Measurements from ENCODE around the gene OMP.
"Not testable (repeated sequence)": the region's sequence is repeated elsewhere in the genome, so short reads cannot be mapped to it uniquely, and the experiment has no call there.

The OMP gene, protein sequence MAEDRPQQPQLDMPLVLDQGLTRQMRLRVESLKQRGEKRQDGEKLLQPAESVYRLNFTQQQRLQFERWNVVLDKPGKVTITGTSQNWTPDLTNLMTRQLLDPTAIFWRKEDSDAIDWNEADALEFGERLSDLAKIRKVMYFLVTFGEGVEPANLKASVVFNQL
- 0 to 0.14 reads per million in 2 donors for total RNA-seq

DNA sequence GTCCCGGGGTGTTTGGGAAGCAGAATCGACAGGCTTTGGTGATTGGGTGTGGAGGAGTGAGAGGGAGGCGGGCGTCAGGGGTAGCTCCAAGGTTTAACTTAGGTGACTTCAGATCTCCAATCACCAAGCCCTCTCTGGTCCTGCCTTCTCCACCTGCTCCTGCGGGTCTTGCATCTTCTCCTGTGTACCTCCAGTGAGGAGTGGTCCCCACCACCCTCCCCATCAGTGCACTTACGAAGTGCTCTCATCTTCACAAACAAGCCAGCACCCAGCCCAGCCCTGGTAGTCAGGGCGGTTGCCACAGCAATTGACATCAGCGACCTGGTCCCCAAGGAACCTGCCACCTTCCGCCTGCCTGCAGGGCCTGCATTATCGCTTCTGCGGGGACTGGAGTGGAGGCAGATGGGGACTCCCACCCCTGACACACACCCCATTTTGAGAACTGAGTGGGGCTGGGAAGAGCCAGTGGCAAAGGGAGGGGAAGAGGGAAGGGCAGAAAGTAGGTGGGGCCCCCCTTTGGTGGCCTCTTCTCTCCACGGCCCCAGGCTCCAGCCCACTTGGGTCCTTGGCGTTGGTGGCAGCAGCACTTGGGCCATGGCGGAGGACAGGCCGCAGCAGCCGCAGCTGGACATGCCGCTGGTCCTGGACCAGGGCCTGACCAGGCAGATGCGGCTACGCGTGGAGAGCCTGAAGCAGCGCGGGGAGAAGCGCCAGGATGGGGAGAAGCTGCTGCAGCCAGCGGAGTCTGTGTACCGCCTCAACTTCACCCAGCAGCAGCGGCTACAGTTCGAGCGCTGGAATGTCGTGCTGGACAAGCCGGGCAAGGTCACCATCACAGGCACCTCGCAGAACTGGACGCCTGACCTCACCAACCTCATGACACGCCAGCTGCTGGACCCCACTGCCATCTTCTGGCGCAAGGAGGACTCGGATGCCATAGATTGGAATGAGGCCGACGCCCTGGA, at the start of gene OMP:
Gene OMP (plus strand): TSS at position 595 of the 965 bp plus-strand sequence. CDS start 0 bp downstream, at position 595.
- no peak for DNase-seq

DNA sequence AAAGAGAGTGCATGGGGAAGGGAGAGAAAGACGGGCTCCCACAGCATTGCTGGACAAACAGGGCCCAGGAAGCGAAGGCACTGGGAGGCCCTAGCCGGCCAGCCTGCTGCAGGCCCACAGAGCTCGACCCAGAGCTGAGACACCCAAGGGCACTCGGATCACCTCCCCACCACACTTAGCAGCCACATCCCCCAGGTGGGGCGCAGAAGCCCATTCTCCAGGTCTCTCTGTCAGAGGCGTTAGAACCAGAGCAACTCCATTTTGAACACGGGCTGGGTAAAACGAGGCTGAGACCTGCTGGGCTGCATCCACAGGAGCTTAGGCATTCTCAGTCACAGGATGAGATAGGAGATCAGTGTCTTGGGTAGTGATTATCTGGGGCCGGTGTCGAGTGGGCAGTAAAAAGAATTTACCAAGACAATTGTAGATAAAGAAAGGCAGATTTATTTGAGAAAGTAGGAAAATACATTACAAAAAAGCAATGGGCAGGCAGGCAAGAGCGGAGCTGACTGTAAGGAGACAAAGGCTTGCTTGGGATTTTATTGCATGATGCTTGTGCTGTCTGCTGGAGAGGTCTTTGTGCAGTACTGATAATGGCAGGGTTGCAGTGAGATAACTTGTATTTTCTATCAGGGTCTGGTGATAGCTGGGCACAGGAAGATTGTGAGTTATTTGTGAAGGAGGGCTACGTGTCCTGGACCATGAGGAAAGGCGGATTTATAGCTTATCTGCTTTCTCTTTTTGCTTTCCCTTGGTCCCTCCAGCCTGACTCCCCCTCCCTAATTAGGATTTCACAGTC, 49.2 kb upstream of the OMP start:
- no peak for DNase-seq

DNA sequence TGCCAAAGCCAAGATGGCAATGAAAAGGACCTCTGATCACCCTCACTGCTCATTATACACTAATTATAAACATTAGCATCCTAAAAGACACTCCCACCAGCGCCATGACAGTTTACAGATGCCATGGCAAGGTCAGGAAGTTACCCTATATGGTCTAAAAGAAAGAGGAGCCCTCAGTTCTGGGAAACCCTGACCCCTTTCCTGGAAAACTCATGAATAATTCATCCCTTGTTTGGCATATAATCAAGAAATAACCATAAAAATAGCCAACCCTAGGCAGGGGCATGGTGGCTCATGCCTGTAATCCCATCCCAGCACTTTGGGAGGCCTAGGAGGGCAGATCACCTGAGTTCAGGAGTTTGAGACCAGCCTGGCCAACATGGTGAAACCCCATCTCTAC, 48.6 kb upstream of the OMP start:
- no peak for DNase-seq

DNA sequence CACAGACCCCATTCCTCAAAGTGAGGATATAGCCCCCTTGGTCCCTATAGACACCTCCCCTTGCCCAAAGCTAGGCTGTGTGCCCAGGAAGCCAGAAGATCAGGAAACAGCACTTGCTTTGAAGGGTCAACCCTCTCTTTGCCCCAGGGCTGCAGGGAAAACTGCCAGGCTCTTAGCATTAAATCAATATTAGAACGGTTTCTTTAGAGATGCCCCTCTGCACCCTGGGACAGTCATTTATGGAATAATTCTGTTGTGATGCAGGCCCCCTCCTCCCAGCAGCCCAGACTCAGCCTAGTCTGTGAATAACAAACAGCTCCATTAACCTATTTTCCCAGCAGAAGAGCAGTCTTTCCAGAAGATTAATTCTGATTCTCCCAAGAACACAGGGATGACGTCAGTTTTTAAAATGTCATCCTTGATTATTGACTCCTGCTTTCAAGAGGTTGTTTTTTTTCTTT, 47.5 kb upstream of the OMP start:
- DNase-seq: no peak

DNA sequence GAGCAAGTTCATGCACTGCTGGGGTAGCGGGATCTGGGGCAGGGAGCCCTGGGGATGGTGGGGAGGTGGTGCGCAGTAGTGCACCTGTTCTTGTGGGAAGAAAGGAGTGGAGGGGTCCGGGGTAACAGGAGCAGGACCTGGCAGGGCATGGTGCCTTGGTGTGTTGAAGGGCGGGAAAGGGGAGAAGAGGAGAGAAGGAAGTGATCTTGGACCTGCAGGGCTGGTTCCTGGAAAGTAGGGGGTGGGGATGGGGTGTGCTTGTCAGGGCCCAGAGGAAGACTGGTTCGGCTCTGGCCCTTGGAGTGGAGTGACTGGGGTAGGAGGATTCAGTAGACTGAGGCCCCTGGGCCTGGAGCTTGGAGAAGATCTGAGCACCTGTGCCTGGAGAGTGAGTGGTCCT, 46.7 kb upstream of the OMP start:
- no peak for DNase-seq

DNA sequence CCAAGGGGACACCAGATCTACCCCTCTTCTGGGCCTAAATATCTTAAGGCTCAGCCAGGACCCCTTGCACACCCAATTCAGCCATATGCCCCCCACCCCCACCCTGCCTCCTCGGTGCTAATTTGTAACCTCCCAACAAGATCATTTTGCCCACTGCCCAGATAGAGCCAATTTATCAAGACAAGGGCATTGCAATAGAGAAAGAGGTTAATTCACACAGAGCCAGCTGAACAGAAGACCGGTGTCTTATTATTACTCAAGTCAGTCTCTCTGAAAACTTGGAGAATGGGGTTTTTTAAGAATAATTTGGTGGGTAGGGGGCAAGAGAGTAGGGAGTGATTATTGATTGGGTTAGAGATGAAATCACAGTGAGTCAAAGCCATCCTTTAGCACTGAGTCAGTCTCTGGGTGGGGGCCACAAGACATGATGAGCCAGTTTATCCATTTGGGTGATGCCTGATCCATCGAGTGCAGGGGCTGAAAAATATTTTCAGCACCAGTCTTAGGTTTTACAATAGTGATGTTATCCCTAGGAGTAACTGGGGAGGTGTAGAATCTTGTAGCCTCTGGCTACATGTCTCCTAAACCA, 45.7 kb upstream of the OMP start:
- no peak for DNase-seq

DNA sequence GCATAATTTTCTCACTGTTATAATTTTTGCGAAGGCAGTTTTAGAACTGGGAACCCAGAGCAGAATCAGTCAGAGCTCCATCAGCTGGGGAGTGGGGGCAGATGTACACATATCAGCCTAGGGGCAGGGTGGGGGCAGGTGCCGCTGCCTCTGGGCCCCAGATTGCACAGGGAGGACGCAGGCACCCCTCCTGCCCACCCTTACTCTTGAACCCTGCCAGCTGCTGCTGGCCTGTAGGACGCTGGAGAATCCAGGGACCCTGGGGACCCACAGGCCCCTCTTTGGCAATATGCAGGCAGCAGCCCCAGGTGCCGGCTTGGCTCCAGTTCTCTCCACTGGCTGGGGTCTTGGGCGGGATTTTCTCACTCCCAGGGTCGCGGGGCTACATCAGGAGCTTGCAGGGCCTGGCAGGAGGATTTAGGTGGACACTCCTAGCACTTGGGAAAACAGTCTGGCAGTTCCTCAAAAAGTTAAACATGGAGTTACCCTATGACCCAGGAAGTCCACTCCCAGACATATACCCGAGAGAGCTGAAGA, 44.6 kb upstream of the OMP start:
- no peak for DNase-seq

DNA sequence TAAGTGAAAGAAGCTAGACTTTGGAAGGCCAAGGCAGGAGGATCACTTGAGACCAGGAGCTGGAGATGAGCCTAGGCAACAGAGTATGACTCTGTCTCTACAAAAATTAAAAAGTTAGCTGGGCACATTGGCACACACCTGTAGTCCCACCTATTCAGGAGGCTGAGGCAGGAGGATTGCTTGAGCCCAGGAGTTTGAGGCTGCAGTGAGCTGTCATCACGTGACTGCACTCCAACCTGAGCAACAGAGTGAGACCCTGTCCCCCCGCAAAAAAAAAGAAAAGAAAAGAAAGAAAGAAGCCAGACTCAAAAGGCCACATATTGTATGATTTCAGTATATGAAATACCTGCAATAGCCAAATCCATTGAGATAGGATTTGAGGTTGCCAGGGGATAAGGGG, 43.7 kb upstream of the OMP start:
- DNase-seq: no peak

DNA sequence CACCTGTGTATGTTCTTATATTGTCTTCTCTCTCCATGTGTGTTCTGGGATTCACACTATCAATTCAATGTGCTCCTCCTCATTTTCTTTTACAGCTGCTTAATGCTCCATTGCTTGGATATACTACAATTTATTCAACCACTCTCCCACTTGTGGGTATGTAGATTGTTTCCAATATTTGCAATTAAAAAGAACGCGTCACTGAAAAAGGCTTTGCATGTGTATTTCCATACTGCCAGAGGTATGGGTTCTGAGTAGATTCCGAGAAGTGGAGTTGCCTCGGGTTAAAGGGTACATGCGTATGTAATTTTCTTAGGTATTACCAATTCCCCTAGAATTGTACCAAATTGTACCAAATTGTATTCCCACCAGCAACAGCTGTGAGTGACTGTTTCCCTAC, 42.8 kb upstream of the OMP start:
- no peak for DNase-seq

DNA sequence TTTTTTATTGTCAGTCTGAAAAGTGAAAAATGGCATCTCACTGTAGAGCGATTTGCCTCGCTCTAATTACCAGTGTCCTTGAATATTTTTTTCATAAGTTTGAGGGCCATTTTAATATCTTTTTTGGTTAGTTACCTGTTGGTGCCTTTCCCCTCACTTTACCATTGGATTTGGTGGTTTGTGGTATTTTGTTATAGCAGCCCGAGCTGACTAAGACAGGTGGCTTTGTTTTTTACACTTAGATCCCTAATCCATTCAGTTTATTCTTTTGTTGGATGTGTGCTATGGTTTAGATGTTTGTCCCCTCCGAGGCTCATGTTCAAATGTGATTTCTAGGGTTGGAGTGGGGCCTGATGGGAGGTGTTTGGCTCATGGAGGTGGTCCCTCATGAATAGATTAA, 42.4 kb upstream of the OMP start:
- DNase-seq: no peak

DNA sequence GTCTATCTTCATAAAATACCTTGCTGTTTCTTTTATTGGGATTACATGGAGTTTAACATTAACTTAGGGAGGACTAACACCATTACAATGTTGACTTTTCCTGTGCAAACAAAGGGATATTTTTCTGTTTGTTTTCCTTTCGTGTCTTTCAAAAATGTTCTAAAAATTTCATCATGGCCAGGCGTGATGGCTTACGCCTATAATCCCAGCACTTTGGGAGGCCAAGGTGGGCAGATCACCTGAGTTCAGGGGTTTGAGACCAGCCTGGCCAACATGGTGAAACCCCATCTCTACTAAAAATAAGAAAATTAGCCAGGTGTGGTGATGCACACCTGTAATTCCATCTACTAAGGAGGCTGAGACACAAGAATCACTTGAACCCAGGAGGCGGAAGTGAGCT, 41.4 kb upstream of the OMP start:
- DNase-seq: not testable (repeated sequence)

DNA sequence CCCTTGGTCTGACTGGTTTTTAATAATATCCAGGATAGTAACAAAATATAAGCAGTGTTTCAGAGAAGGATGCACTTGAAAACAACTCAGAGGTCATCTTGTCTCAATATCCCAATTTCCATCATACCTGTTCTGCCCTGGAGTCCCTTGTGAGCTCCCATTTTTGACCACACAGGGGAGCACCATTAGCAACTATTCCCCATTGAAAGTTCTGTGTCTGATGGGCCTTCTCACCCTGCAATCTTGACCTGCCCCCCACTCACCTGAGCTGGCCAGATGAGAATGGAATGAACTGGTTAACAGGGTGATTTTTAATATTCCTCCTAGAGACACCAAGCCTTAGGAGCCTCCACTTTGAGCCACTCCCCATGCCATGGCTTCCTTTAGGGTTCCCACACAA, 39.7 kb upstream of the OMP start:
- no peak for DNase-seq

DNA sequence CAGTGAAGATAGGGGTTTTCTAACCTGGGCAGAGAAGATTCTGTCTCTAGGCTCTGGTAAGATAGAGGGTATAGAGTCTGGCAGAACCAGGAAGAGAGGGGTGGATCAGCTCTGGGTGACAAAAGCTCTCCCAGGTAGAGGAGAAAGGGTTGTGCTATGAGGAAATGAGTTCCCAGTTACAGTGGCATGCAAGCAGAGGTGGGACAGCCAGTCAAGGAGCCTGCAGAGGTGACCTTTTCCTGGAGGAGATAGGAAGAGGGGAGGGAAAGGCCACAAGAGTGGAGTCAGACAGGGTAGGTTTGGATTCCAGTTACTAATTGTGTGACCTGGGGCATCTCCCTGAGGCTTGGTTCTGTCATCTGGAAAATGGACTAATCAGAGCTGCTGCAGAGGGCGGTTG, 39.2 kb upstream of the OMP start:
- no peak for DNase-seq

DNA sequence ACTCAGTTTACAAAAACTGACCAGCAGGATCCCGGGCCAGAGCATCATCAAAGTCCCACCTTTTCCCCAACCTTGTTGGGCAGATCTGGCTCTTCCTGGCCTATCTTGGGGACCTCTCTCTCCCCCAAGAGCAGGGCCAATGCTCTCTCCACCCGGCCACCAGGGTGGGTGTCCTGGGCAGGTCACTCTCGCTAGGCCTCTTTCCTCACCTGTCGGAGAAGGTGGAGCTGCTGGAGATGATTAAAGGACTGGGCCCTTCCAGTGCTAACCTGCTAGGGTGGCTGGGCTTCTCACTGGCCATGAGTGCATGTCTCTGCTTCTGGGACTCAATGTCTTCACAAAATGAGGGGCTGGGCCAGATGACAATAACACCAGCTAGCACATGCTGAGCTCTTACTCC, 38.8 kb upstream of the OMP start:
- no peak for DNase-seq

DNA sequence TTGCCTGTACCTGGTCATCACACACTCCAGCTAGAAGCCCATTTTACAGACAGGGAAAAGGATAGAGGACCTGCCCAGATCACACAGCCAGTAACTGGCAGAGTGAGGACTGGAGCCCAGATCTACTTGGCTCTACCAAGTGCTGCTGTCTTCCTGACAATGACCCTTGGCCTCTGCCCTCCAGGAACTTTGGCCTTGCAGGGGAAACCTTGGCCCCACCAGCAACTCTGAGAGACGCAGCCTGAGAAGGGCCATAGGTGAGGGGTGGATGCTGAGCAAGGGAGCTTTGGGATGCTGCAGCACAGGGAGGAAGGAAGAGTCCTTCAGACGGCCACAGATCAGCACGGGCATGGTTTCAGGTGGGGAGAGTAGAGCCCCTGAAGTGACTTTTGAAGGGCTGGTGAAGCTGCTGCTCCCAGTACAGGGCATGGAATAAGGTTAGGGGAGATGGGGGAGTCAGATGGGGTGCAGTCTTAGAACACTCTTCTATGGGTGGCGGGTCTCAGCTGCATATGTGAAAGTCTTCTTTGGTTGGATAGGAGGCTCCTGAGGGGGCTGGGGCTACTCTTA, 37.9 kb upstream of the OMP start:
- no peak for DNase-seq

DNA sequence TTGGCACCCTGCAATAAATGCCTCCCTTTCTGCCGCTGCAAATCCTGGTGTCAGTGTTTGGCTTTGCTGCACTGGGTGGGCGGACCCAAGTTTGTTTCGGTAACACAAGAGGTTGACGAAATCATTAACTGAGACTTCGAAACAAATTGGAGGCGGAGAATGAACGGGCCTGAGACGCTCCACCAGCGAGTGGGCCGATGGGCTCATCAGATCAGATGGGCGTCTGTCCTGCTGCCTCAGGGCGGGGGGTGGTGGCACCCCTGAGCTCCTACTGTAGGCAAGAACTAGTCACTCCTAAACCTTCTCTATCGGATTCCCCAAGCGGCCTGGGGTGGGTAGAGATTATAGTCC, 36.8 kb upstream of the OMP start:
- no peak for DNase-seq

DNA sequence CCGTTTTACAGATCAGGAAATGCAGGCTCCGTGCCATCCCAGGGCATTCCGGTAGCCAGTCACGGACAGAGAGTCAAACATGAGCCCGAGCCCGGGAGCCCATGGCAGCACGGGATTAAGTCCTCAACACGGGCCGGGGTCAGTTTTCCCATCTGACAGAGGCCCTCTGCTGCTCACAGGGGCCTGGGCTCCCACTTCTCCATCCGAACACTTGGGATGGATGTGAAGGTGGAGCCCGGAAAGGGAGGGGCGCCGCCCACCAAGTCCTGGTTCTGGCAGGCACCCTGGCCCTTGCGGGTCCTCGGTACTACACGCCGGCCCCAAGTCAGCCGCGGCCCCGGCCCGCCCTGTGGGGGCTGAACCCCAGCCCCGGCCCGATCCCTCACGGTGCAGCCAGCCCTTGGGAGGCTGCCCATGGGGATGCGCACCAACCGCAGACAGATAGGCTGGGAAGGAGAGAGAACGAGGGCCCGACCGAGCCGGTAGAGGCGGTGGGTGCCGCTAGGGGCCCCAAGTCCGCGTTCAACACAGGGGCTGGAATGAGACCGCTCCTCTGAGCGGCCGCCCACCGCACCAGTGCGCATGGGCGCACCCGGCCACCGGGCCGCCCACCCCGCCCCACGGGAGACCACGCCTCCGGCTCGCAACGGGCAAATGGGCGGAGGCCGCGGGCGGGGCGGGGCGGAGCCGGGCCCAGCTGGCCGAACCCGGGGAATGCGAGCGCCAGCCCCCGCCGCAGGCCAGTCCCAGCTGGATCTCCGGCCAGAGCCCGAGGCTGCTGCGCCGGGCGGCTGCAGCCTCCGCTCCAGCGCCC, 36.2 kb upstream of the OMP start, which contains the start of gene CAPN5:
Gene CAPN5 (plus strand): TSS at position 743 of the 814 bp plus-strand sequence. CDS start 17,916 bp downstream, outside the sequence.
- peak; percentile 82 for DNase-seq

DNA sequence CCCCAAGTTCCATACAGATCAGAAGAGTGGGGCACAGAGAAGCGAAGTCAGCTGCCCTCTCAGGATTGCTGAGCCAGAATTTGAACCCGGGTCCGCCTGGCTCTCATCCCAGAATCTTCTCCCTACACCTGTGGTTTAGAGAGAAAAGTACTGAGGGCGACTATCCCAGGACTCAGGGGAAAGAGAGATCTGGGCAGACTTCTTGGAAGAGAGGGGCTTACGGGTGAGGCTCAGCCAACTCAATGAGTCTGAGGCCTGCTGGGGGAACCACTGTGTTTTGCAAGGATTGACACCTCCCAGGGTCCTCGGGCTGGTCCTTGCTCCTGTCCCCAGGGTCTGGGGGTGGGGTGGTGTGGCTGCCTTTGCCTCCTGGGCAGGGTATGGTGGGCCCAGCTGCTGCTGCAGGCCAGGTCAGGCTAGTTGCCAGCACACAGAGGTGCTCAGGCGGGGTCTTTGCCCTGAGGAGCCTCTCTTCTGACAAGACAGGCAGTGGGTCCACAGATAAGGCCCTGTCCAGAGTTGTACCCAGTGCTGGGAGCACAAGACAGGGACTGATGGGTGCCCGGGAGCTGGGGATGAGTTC, 34.7 kb upstream of the OMP start:
- DNase-seq: no peak

DNA sequence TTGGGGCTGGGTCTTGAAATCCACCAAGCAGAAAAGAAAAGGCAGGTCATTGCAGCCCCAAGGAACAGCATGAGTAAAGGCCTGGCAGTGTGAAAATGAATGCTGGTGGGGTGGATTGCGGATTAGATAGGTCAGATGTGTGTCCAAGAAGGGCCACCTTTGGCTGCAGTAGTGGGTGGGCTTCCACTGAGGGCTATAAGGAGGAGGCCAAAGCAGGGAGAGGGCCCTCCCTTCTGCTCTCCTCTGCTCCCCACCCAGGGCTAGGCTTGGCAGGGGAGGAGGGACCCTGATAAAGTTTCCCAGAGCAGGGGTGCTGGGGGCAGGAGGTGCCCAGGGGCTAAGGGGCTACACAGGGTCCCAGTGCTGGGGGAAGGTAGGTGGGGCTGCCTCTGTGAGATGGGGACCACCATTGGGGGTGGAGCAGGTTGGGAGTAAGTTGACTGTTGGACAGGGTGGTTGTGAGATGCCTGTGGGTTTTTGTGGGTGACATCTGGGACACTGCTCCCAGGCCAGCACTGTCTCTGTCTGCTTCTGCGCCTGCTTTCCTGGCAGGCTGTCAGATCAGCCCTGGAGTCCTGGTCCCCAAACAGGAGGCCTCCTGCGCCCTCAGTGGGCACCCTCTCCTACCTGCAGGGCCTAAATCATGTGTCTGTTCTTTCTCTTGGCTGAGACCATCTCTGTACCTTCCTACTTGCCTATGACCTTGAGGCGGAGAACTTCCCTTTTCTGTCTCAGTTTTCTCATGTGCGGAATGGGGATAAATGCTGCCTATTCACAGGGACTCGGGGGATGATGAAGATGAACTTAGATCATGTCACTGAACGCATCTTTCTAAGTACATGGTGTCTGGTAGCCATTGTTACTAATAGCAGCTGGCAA, 33.9 kb upstream of the OMP start:
- DNase-seq: no peak
